K562 (cell line): Measurements from ENCODE around the gene ELP5. TPM values are rescaled to one million over a fixed set of nuclear protein-coding genes. Genes with fewer than 3 reads are reported as not detected.

ENCODE experiments used
- ADNP ChIP-seq: fragments of 200-800 bp; sonication (Bioruptor generic); IDR thresholded peaks from 2 replicates; pipeline ENCODE4 v1.6.1; 2016; ENCODE audit warnings: missing genetic modification characterization, missing compliant biosample characterization
- BCL6 ChIP-seq: fragments of 250-450 bp; sonication (Bioruptor Pico); IDR thresholded peaks from 2 replicates; pipeline ENCODE4 v1.4.0; 2020
- BRD9 ChIP-seq: fragments of 450-650 bp; IDR thresholded peaks from 2 replicates; pipeline ENCODE4 v1.6.1; 2018; ENCODE audit warnings: low read depth; ENCODE audit not compliant: partially characterized antibody
- CHD1 ChIP-seq: fragments of 200-600 bp; sonication (generic); IDR thresholded peaks from one replicate; pipeline ENCODE4 v1.6.1; 2012; ENCODE audit warnings: mild to moderate bottlenecking, moderate library complexity, low read length, inconsistent platforms
- CREM ChIP-seq: IDR thresholded peaks from 2 replicates; pipeline ENCODE4 v1.6.1; 2014; ENCODE audit warnings: antibody characterized with exemption, low read depth
- FOXO4 ChIP-seq: fragments of 450-650 bp; formaldehyde crosslinking; IDR thresholded peaks from 2 replicates; pipeline ENCODE4 v1.4.0; 2020; ENCODE audit warnings: mild to moderate bottlenecking, moderate library complexity
- L3MBTL2 ChIP-seq: fragments of 450-650 bp; IDR thresholded peaks from 2 replicates; pipeline ENCODE4 v1.6.1; 2016; ENCODE audit warnings: mild to moderate bottlenecking, moderate library complexity
- MYBL2 ChIP-seq, 2 experiments: fragments of 450-650 bp in 1 of 2; sonication (generic) in 1 of 2; formaldehyde crosslinking in 1 of 2; IDR thresholded peaks; 2 replicates each; pipeline versions ENCODE4 v1.6.1 to v1.8.1; 2017 to 2022; ENCODE audit warnings: borderline replicate concordance in 1 of 2, inconsistent platforms in 1 of 2, low read depth in 1 of 2, mild to moderate bottlenecking in 1 of 2, missing genetic modification reagents in 1 of 2, moderate library complexity in 1 of 2
- RBM22 ChIP-seq: fragments of 200-400 bp; formaldehyde crosslinking; IDR thresholded peaks from 2 replicates; pipeline ENCODE4 v1.6.1; 2018; ENCODE audit warnings: low read length, low read depth; ENCODE audit not compliant: poor library complexity, severe bottlenecking
- SMARCA5 ChIP-seq: fragments of 450-650 bp; IDR thresholded peaks from 2 replicates; pipeline ENCODE4 v1.6.1; 2016
- SNIP1 ChIP-seq: fragments of 450-650 bp; IDR thresholded peaks from 2 replicates; pipeline ENCODE4 v1.7.1; 2017; ENCODE audit warnings: low read depth, mild to moderate bottlenecking
- THAP7 ChIP-seq: fragments of 250-450 bp; sonication (Bioruptor Pico); IDR thresholded peaks from 2 replicates; pipeline ENCODE4 v1.5.0; 2021
- TRIM28 ChIP-seq: fragments of 450-650 bp; IDR thresholded peaks from 2 replicates; pipeline ENCODE4 v1.6.1; 2017
- ZFP30 ChIP-seq: fragments of 250-450 bp; sonication (Bioruptor Pico); IDR thresholded peaks from 2 replicates; pipeline ENCODE4 v1.8.0; 2022; ENCODE audit warnings: moderate library complexity, mild to moderate bottlenecking, inconsistent platforms, borderline replicate concordance
- ZNF324 ChIP-seq: fragments of 250-450 bp; sonication (Bioruptor Pico); IDR thresholded peaks from 2 replicates; pipeline ENCODE4 v1.4.0; 2020; ENCODE audit warnings: mild to moderate bottlenecking
- polyA plus RNA-seq, 8 experiments: library from polyadenylated mRNA; depleted of rRNA in 4 of 8; stranded (reverse) in 5 of 8; unstranded in 3 of 8; fragments of >200 nt; fragmentation: Nextera tagmentation in 2 of 8; fragmentation: Illumina TruSeq in 1 of 8; extraction: Ambion mirVana in 2 of 8; extraction: Trizol in 1 of 8; gene quantifications; 2 replicates each; pipeline versions ENCODE4 v1.2.1 to v1.2.3, GENCODE V29; 2011 to 2014; ENCODE audit warnings: inconsistent platforms in 1 of 8, missing spikeins in 1 of 8
- total RNA-seq, 7 experiments: library from RNA; depleted of rRNA in 6 of 7; stranded (reverse); fragments of >200 nt in 6 of 7; fragmentation: Illumina TruSeq in 2 of 7; extraction: Trizol in 2 of 7; gene quantifications; 2 replicates each; pipeline versions ENCODE4 v1.2.1 to v1.2.3, GENCODE V29; 2011 to 2021; ENCODE audit warnings: low replicate concordance in 1 of 7
- TF ChIP-seq, protein P1 (sequence below), 3 experiments: IDR thresholded peaks in 2 of 3; conservative IDR thresholded peaks in 1 of 3; 2 replicates each; pipeline ENCODE4 v1.5.1; 2011 to 2012; ENCODE audit warnings: low read length in 3 of 3, mild to moderate bottlenecking in 3 of 3, control low read depth in 2 of 3, improper control_type of control experiment in 1 of 3, inconsistent platforms in 1 of 3, low read depth in 1 of 3, mixed read lengths in 1 of 3, moderate library complexity in 1 of 3; ENCODE audit not compliant: insufficient read depth in 2 of 3
- TF ChIP-seq, protein P2 (sequence below): sonication (generic); formaldehyde crosslinking; IDR thresholded peaks from 2 replicates; pipeline ENCODE4 v1.8.1; 2022; ENCODE audit warnings: missing genetic modification reagents

ELP5 gene
- total and polyA plus RNA-seq, 9 of the 15 experiments (the other 6 are each of a cell fraction or from before 2014, with no cell fraction given) = 25.7 to 77.9 (median 52.9) TPM

GRCh38 chr17:7281953-7282751, 30.1 kb downstream of the ELP5 start (continued):
- TF ChIP-seq CREM = no peak
- no peak for TF ChIP-seq SMARCA5
- TF ChIP-seq RBM22 = no peak
- no peak for TF ChIP-seq CHD1
- TF ChIP-seq ZNF324 = no peak
- TF ChIP-seq, protein P1, sequence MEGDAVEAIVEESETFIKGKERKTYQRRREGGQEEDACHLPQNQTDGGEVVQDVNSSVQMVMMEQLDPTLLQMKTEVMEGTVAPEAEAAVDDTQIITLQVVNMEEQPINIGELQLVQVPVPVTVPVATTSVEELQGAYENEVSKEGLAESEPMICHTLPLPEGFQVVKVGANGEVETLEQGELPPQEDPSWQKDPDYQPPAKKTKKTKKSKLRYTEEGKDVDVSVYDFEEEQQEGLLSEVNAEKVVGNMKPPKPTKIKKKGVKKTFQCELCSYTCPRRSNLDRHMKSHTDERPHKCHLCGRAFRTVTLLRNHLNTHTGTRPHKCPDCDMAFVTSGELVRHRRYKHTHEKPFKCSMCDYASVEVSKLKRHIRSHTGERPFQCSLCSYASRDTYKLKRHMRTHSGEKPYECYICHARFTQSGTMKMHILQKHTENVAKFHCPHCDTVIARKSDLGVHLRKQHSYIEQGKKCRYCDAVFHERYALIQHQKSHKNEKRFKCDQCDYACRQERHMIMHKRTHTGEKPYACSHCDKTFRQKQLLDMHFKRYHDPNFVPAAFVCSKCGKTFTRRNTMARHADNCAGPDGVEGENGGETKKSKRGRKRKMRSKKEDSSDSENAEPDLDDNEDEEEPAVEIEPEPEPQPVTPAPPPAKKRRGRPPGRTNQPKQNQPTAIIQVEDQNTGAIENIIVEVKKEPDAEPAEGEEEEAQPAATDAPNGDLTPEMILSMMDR (IDR thresholded peaks at IDR 0.05 in 2 of 3, conservative IDR thresholded peaks at IDR 0.05 in 1 of 3; ENCODE audit: insufficient read depth in 2 of 3, low read depth in 1 of 3, low read length in 3 of 3) = no peak
- no peak for TF ChIP-seq TRIM28
- 0 out of 2 replicates have a peak, but pooled peaks have one; percentile 3 for TF ChIP-seq L3MBTL2
- no peak for TF ChIP-seq THAP7 (CRISPR knock-in tag)
- TF ChIP-seq ZFP30 (CRISPR knock-in tag) = no peak
- no peak for TF ChIP-seq MYBL2 (IDR thresholded peaks at IDR 0.05; ENCODE audit: low read depth)
- no peak for TF ChIP-seq MYBL2 (CRISPR knock-in tag; IDR thresholded peaks at IDR 0.05; ENCODE audit: borderline replicate concordance)
- TF ChIP-seq, protein P2, sequence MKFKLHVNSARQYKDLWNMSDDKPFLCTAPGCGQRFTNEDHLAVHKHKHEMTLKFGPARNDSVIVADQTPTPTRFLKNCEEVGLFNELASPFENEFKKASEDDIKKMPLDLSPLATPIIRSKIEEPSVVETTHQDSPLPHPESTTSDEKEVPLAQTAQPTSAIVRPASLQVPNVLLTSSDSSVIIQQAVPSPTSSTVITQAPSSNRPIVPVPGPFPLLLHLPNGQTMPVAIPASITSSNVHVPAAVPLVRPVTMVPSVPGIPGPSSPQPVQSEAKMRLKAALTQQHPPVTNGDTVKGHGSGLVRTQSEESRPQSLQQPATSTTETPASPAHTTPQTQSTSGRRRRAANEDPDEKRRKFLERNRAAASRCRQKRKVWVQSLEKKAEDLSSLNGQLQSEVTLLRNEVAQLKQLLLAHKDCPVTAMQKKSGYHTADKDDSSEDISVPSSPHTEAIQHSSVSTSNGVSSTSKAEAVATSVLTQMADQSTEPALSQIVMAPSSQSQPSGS (CRISPR knock-in tag) = no peak
- TF ChIP-seq SNIP1 = no peak
- no peak for TF ChIP-seq FOXO4 (CRISPR knock-in tag)
- TF ChIP-seq BCL6 (CRISPR knock-in tag) = no peak
- no peak for TF ChIP-seq ADNP
- TF ChIP-seq BRD9 = no peak
